ENCODE data around the gene IYD.

DNA sequence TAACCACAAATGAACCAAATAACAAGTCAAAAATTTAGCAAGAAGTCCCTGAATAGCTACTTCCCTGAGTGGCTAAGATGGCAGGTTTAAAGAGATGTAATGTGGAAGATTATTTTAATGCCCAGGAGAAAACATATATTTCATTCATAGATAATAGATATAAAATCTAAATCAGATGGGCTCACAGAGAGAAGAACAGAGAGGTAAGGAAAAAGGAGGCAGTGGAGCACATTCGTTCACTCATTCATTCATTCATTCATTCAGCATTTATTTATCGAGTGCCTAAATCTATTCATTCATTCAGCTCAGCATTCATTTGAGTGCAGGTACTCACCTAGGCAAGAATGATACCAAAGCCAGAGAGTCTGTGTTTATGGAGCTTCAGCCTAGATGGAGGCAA is 32.1 kb upstream of the IYD start:
- TF ChIP-seq EP300 (IDR thresholded peaks at IDR 0.05) (no peak), POLR2A (IDR thresholded peaks at IDR 0.05; ENCODE audit: low read depth) (no peak)
- TF ChIP-seq, protein P1, sequence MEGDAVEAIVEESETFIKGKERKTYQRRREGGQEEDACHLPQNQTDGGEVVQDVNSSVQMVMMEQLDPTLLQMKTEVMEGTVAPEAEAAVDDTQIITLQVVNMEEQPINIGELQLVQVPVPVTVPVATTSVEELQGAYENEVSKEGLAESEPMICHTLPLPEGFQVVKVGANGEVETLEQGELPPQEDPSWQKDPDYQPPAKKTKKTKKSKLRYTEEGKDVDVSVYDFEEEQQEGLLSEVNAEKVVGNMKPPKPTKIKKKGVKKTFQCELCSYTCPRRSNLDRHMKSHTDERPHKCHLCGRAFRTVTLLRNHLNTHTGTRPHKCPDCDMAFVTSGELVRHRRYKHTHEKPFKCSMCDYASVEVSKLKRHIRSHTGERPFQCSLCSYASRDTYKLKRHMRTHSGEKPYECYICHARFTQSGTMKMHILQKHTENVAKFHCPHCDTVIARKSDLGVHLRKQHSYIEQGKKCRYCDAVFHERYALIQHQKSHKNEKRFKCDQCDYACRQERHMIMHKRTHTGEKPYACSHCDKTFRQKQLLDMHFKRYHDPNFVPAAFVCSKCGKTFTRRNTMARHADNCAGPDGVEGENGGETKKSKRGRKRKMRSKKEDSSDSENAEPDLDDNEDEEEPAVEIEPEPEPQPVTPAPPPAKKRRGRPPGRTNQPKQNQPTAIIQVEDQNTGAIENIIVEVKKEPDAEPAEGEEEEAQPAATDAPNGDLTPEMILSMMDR (IDR thresholded peaks at IDR 0.05): no peak
